Mucosa of descending colon (tissue), 3 donors: ENCODE measurements around the gene RBBP9. TPM values are rescaled to one million over a fixed set of nuclear protein-coding genes. Genes with fewer than 3 reads are reported as not detected.
"Not testable (repeated sequence)": the region's sequence is repeated elsewhere in the genome, so short reads cannot be mapped to it uniquely, and the experiment has no call there.

Experiments used
- ATAC-seq: fragments of 200-7000 bp; cut with Tn5 transposase; one replicate; pipeline ENCODE4 v1.9.1; 2020; ENCODE audit warnings: mild to moderate bottlenecking, moderate library complexity
- DNase-seq, 3 donors: peaks; one replicate each; pipeline ENCODE4 v3.0.0-alpha.2; 2020
- H3K36me3 ChIP-seq: fragments of 200-600 bp; one replicate; pipeline ENCODE4 v1.8.0; 2021; ENCODE audit warnings: low read depth, mild to moderate bottlenecking
- H3K4me1 ChIP-seq: fragments of 200-600 bp; one replicate; pipeline ENCODE4 v1.8.0; 2021; ENCODE audit warnings: low read depth, mild to moderate bottlenecking
- H3K4me3 ChIP-seq: fragments of 200-600 bp; one replicate; pipeline ENCODE4 v1.8.0; 2021; ENCODE audit warnings: mild to moderate bottlenecking
- H3K9me3 ChIP-seq: fragments of 200-600 bp; one replicate; pipeline ENCODE4 v1.8.0; 2021; ENCODE audit warnings: mild to moderate bottlenecking
- CTCF ChIP-seq: fragments of 200-600 bp; IDR thresholded peaks from one replicate; pipeline ENCODE4 v1.8.0; 2022; ENCODE audit warnings: antibody characterized with exemption, mild to moderate bottlenecking
- intact Hi-C, 2 donors: fragments of 100-400 bp; cut with DNase I in 1 of 2; cut with micrococcal nuclease in 1 of 2; formaldehyde crosslinking; loops; one replicate each; pipeline versions ENCODE4 v1.11.0 to v1.11.1; 2022; cut with DNase I, micrococcal nuclease
- total RNA-seq, 3 donors: library from RNA; stranded (reverse); fragmentation: NEBNext Ultra II Directional in 2 of 3; extraction: Animal tissue kit (Norgen Biotek cat#: 25700) in 2 of 3; gene quantifications; one replicate each; pipeline versions ENCODE4 v1.2.1 to v1.2.4, GENCODE V29; 2021 to 2023
- donor health status: DM: no; HTN: no; CAD: no; lungs with moderate emphysema.
- donor health status: DM: no; HTN: no; CAD: no.
- donor health status: DM: no; HTN: yes; CAD: no.

The RBBP9 gene
- total RNA-seq, 3 donors from 2014 or later: 8.8 to 11.1 (median 9.5) TPM

- Histone ChIP-seq H3K36me3 (peaks cover 29% of the 10 kb centered on the region), H3K9me3 (no peaks in the 10 kb centered on the region), H3K4me3 (no peak overlapping the region), H3K4me1 (no peaks in the 10 kb centered on the region)
- no peak for TF ChIP-seq CTCF
- ATAC-seq: no peak
- no peak for DNase-seq
- intact Hi-C loops: no loop called here
Measured at GRCh38 chr20:18527339-18527738, 30.3 kb upstream of the RBBP9 start.

GRCh38 chr20:18526761-18527160 lies 29.7 kb upstream of the RBBP9 start:
- not testable (repeated sequence) for H3K9me3 ChIP-seq

GRCh38 chr20:18524646-18525045 lies 27.6 kb upstream of the RBBP9 start:
- no peak overlapping the region for H3K4me3 ChIP-seq

More at GRCh38 chr20:18526761-18527160, 29.7 kb upstream of the RBBP9 start:
- intact Hi-C loops, ATAC-seq, H3K4me1 ChIP-seq, DNase-seq, H3K4me3 ChIP-seq: not testable (repeated sequence)
- peaks cover 29% of the 10 kb centered on the region for H3K36me3 ChIP-seq

GRCh38 chr20:18523066-18523465 lies 26.0 kb upstream of the RBBP9 start:
- ATAC-seq (no peak), DNase-seq (no peak)
- Histone ChIP-seq H3K4me1 (no peaks in the 10 kb centered on the region), H3K9me3 (no peaks in the 10 kb centered on the region), H3K4me3 (no peak overlapping the region), H3K36me3 (peaks cover 20% of the 10 kb centered on the region)
- no peak for TF ChIP-seq CTCF
- intact Hi-C loops: no loop called here

More at GRCh38 chr20:18524646-18525045, 27.6 kb upstream of the RBBP9 start:
- Histone ChIP-seq H3K9me3 (no peaks in the 10 kb centered on the region), H3K36me3 (peaks cover 29% of the 10 kb centered on the region), H3K4me1 (no peaks in the 10 kb centered on the region)
- DNase-seq (no peak), ATAC-seq (no peak)
- no peak for TF ChIP-seq CTCF
- intact Hi-C loops: no loop called here

- DNase-seq, ATAC-seq, H3K4me1 ChIP-seq, intact Hi-C loops, H3K9me3 ChIP-seq, H3K4me3 ChIP-seq: not testable (repeated sequence)
- H3K36me3 ChIP-seq: peaks cover 16% of the 10 kb centered on the region
Measured at GRCh38 chr20:18522066-18522465, 25.0 kb upstream of the RBBP9 start.

- intact Hi-C loops: no loop called here
- ATAC-seq (no peak), DNase-seq (no peak)
- no peak for TF ChIP-seq CTCF
- Histone ChIP-seq H3K36me3 (no peaks in the 10 kb centered on the region), H3K4me1 (no peaks in the 10 kb centered on the region), H3K4me3 (no peak overlapping the region), H3K9me3 (no peaks in the 10 kb centered on the region)
Measured at GRCh38 chr20:18515973-18516372, 18.9 kb upstream of the RBBP9 start.

- Histone ChIP-seq H3K9me3 (no peaks in the 10 kb centered on the region), H3K36me3 (no peaks in the 10 kb centered on the region), H3K4me3 (no peak overlapping the region), H3K4me1 (peaks cover 3% of the 10 kb centered on the region)
- ATAC-seq: no peak
- DNase-seq: no peak
- TF ChIP-seq CTCF: no peak
- intact Hi-C loops: no loop called here
Measured at GRCh38 chr20:18514127-18514526, 17.1 kb upstream of the RBBP9 start.
